ENCODE results near the gene ALPK3. TPM values are rescaled to one million over a fixed set of nuclear protein-coding genes. Genes with fewer than 3 reads are reported as not detected.

ALPK3 gene
- total and polyA plus RNA-seq, 9 of the 15 experiments (the other 6 are each of a cell fraction or from before 2014, with no cell fraction given), result 0.04 to 1.0 (median 0.07) TPM; not detected in 2

DNA sequence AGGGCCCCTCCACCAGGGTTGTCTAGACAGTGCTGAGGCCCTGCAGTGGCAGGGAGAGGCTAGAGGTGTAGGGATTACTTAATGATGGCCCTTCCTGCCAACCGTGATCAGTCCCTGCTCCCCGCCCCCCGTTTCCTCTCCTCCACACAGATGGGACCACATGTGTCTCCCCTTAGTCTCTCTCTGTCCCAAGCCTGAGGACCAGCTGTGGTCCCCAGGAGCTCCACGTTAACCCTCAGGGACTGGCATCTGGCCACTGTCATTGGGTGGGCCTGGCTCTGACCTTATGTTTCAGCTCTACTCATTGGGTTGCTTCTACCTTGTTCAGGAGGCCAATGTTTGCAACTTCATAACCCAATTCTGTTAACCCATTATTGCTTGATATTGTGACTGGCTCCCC, 6.0 kb upstream of the ALPK3 start (continued):
- no peak for TF ChIP-seq ZNF449 (CRISPR knock-in tag; IDR thresholded peaks at IDR 0.05)
- TF ChIP-seq, protein P1, sequence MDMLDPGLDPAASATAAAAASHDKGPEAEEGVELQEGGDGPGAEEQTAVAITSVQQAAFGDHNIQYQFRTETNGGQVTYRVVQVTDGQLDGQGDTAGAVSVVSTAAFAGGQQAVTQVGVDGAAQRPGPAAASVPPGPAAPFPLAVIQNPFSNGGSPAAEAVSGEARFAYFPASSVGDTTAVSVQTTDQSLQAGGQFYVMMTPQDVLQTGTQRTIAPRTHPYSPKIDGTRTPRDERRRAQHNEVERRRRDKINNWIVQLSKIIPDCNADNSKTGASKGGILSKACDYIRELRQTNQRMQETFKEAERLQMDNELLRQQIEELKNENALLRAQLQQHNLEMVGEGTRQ (CRISPR knock-in tag; IDR thresholded peaks at IDR 0.05), result no peak
- TF ChIP-seq POLR2H (tag; IDR thresholded peaks at IDR 0.05; ENCODE audit: low read depth), result no peak

DNA sequence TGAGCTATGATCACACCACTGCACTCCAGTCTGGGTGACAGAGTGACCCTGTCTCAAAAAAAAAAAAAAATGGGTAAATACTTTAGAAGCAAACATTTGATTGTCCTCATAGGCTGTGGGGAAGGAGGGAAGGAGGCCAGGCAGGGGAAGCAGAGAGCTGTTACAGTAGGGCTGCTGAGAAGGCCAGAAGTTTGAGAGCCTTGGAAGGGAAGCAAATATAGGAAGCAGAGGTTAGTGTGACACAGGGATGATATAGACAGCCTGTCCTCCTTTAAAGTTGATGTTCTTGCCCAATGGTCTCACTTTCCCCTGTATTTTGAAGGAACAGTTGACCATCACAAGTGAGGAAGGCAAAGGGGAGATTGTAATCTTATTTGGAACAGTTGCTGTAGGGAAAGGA, 5.3 kb upstream of the ALPK3 start:
- Histone ChIP-seq H3K4me1 (replicated peaks in 1 of 2; ENCODE audit: control insufficient read depth in 2 of 2, insufficient read depth in 2 of 2, low read length in 2 of 2) (no peaks in the 10 kb centered on the region; a peak in 2 of 5 replicates), H3K4me2 (ENCODE audit: insufficient read depth, low read length) (no peak overlapping the region), H3K9ac (ENCODE audit: insufficient read depth in 1 of 2, low read depth in 2 of 2, low read length in 2 of 2) (no peak overlapping the region), H3K9me3 (replicated peaks; ENCODE audit: control insufficient read depth, insufficient read depth, low read depth, low read length) (no peaks in the 10 kb centered on the region), H2AFZ (ENCODE audit: low read depth, low read length) (no peak overlapping the region), H3K27me3 (ENCODE audit: control insufficient read depth in 2 of 2, insufficient read depth in 2 of 2, low read length in 2 of 2) (no peaks in the 10 kb centered on the region), H4K20me1 (replicated peaks; ENCODE audit: control insufficient read depth, insufficient read depth, low read length) (0 out of 2 replicates have a peak, but pooled peaks cover 3% of the 10 kb centered on the region), H3K27ac (ENCODE audit: extremely low read depth, low read depth, low read length) (no peak overlapping the region), H3K36me3 (ENCODE audit: control insufficient read depth, insufficient read depth, low read length) (no peaks in the 10 kb centered on the region; the same call in 2 of the 3 replicates), H3K9me1 (ENCODE audit: control insufficient read depth, insufficient read depth, low read length) (no peaks in the 10 kb centered on the region), H3K4me3 (no peak overlapping the region), H3K79me2 (ENCODE audit: control insufficient read depth, insufficient read depth, low read length) (no peaks in the 10 kb centered on the region)
- no peak for DNase-seq (ENCODE audit: extremely low read depth in 1 of 4, low spot score in 3 of 4)
- in situ Hi-C loops (cut with MboI) (no loop called here), intact Hi-C loops (cut with micrococcal nuclease) (no loop called here)
- ATAC-seq, result peak; percentile 32; the same call in 1 of the 3 replicates
- no peak for FAIRE-seq
- TF ChIP-seq ZNF3 (CRISPR knock-in tag; IDR thresholded peaks at IDR 0.05) (no peak), MYNN (IDR thresholded peaks at IDR 0.05) (no peak), MYNN (CRISPR knock-in tag; IDR thresholded peaks at IDR 0.05) (no peak), ZNF232 (CRISPR knock-in tag; IDR thresholded peaks at IDR 0.05) (no peak), PTTG1 (tag; IDR thresholded peaks at IDR 0.05; ENCODE audit: low read depth) (no peak), PRPF4 (IDR thresholded peaks at IDR 0.05; ENCODE audit: insufficient read depth, low read depth, low read length, poor library complexity, severe bottlenecking) (no peak), KLF10 (CRISPR knock-in tag; IDR thresholded peaks at IDR 0.05) (no peak), NR2C1 (IDR thresholded peaks at IDR 0.05) (no peak), NR2C1 (tag; IDR thresholded peaks at IDR 0.05) (no peak), HDAC1 (IDR thresholded peaks at IDR 0.05) (no peak), ZBTB1 (CRISPR knock-in tag; IDR thresholded peaks at IDR 0.05; ENCODE audit: borderline replicate concordance, low read depth) (no peak), LEF1 (IDR thresholded peaks at IDR 0.05) (no peak)
- TF ChIP-seq, protein P2, sequence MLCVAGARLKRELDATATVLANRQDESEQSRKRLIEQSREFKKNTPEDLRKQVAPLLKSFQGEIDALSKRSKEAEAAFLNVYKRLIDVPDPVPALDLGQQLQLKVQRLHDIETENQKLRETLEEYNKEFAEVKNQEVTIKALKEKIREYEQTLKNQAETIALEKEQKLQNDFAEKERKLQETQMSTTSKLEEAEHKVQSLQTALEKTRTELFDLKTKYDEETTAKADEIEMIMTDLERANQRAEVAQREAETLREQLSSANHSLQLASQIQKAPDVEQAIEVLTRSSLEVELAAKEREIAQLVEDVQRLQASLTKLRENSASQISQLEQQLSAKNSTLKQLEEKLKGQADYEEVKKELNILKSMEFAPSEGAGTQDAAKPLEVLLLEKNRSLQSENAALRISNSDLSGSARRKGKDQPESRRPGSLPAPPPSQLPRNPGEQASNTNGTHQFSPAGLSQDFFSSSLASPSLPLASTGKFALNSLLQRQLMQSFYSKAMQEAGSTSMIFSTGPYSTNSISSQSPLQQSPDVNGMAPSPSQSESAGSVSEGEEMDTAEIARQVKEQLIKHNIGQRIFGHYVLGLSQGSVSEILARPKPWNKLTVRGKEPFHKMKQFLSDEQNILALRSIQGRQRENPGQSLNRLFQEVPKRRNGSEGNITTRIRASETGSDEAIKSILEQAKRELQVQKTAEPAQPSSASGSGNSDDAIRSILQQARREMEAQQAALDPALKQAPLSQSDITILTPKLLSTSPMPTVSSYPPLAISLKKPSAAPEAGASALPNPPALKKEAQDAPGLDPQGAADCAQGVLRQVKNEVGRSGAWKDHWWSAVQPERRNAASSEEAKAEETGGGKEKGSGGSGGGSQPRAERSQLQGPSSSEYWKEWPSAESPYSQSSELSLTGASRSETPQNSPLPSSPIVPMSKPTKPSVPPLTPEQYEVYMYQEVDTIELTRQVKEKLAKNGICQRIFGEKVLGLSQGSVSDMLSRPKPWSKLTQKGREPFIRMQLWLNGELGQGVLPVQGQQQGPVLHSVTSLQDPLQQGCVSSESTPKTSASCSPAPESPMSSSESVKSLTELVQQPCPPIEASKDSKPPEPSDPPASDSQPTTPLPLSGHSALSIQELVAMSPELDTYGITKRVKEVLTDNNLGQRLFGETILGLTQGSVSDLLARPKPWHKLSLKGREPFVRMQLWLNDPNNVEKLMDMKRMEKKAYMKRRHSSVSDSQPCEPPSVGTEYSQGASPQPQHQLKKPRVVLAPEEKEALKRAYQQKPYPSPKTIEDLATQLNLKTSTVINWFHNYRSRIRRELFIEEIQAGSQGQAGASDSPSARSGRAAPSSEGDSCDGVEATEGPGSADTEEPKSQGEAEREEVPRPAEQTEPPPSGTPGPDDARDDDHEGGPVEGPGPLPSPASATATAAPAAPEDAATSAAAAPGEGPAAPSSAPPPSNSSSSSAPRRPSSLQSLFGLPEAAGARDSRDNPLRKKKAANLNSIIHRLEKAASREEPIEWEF (CRISPR knock-in tag; IDR thresholded peaks at IDR 0.05), result no peak
- POLR2A ChIA-PET, result interaction anchor here (0.6 to 3.3 kb wide), 3 partner anchors 10 to 212 kb away, joined by 3 to 15 read pairs (median 4); no protein-coding TSS in a partner anchor
- CTCF ChIA-PET (ENCODE audit: low intra/inter-chr PET ratio), result no interaction called here
- BruUV-seq (replicated peaks), result no TSS peak

Data from K562 (cell line).